Measurements from ENCODE around the gene XYLT1. TPM values are rescaled to one million over a fixed set of nuclear protein-coding genes. Genes with fewer than 3 reads are reported as not detected.

The XYLT1 gene
- polyA plus RNA-seq, 1 of the 3 experiments (the other 2 are of a cell fraction) = 17.6 TPM

DNA sequence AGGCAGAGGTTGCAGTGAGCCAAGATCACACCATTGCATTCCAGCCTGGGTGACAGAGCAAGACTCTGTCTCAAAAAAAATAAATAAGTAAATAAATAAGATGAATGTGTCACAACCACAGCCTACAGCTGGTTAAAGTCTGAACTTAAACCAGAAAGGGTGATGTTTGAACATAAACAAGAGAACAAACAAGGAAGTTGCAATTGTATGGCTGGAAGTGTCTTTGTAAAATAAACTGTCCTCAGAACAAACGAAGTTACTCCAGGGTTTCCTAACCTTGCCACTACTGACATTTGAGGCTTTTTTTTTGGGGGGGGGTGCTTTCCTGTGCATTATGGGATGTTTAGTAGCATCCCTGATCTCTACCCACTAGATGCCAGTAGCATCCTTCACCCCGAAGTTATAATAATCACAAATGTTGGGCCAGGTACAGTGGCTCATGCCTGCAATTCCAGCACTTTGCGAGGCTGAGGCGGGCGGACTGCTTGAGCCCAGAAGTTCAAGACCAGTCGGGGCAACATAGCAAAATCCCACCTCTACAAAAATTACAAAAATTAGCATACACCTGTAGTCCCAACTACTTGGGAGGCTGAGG, 119.2 kb downstream of the XYLT1 start:
- H3K9ac ChIP-seq = no peak overlapping the region
- no peak for DNase-seq
- H3K4me1 ChIP-seq (ENCODE audit: control insufficient read depth in 1 of 2, insufficient read depth in 2 of 2, low read depth in 1 of 2, low read length in 1 of 2) = peaks cover 0 to 32% of the 10 kb centered on the region in 2 experiments; a peak in 2 of 4 replicates
- no peaks in the 10 kb centered on the region for H3K9me3 ChIP-seq
- H3K79me2 ChIP-seq (ENCODE audit: insufficient read depth) = peaks cover 100% of the 10 kb centered on the region
- ChIA-PET POLR2A (no interaction called here), CTCF (interaction anchor here (1.0 kb wide), 1 partner anchor 11 kb away, joined by 3 read pairs; no protein-coding TSS in a partner anchor)
- no peaks in the 10 kb centered on the region for H3K27me3 ChIP-seq (ENCODE audit: insufficient read depth)
- H3K4me3 ChIP-seq (ENCODE audit: low read depth in 2 of 2, low read length in 1 of 2) = no peak overlapping the region
- no peak overlapping the region for H3K4me2 ChIP-seq
- peaks cover 30% of the 10 kb centered on the region for H3F3A ChIP-seq (replicated peaks; ENCODE audit: insufficient read depth)
- TF ChIP-seq CTCF (IDR thresholded peaks at IDR 0.05) (no peak), MEF2A (IDR thresholded peaks at IDR 0.05; ENCODE audit: borderline replicate concordance, low read depth) (no peak), MXI1 (IDR thresholded peaks at IDR 0.05; ENCODE audit: low read depth, low read length) (no peak), REST (IDR thresholded peaks at IDR 0.05; ENCODE audit: low read depth, low read length) (no peak), PBX3 (IDR thresholded peaks at IDR 0.05) (no peak), EZH2phosphoT487 (IDR thresholded peaks at IDR 0.05; ENCODE audit: borderline replicate concordance, low read depth) (no peak), SIN3A (IDR thresholded peaks at IDR 0.05; ENCODE audit: borderline replicate concordance, low read depth, low read length) (no peak), JUND (IDR thresholded peaks at IDR 0.05) (no peak)
- WGBS (ENCODE audit: low lambda C conversion rate) = 87% methylated on average over 6 of the region's 6 CpGs
- H4K20me1 ChIP-seq (ENCODE audit: insufficient read depth) = peaks cover 100% of the 10 kb centered on the region
- peaks cover 0 to 34% of the 10 kb centered on the region in 2 experiments for H3K36me3 ChIP-seq (replicated peaks in 1 of 2; ENCODE audit: control insufficient read depth in 1 of 2, insufficient read depth in 2 of 2, low read length in 1 of 2)
- H3K9me2 ChIP-seq = no peaks in the 10 kb centered on the region
- no peak overlapping the region for H2AFZ ChIP-seq (ENCODE audit: low read depth)
- H3K27ac ChIP-seq (ENCODE audit: low read depth in 2 of 2, low read length in 1 of 2) = no peak overlapping the region

DNA sequence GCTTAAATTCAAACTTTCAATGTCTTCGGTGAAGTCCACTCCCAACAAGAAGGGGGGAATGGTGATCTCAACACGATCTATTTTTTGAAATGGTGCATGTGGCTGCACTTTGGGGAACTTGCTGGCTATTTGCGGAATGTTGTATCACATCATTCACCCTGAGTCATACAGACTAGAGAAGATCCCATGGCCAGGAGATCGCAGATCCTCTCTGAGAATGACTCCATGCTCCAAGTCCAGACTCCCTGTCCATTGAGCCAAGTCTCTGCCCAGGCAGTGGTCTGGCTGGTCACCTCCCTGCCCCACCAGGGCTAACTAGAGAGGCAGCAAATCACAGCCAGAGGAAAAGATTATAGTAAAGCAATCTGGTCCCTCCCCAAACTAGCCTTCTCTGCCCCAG, 120.6 kb downstream of the XYLT1 start:
- no peak overlapping the region for H3K4me2 ChIP-seq
- no peak overlapping the region for H3K9ac ChIP-seq
- no peaks in the 10 kb centered on the region for H3K9me3 ChIP-seq
- peaks cover 26% of the 10 kb centered on the region for H3F3A ChIP-seq (replicated peaks; ENCODE audit: insufficient read depth)
- peaks cover 0 to 25% of the 10 kb centered on the region in 2 experiments for H3K36me3 ChIP-seq (replicated peaks in 1 of 2; ENCODE audit: control insufficient read depth in 1 of 2, insufficient read depth in 2 of 2, low read length in 1 of 2)
- peak overlapping the region in 1 of 2 experiments; percentile 29; a peak in 2 of 4 replicates for H3K27ac ChIP-seq (ENCODE audit: low read depth in 2 of 2, low read length in 1 of 2)
- H2AFZ ChIP-seq (ENCODE audit: low read depth) = no peak overlapping the region
- WGBS (ENCODE audit: low lambda C conversion rate) = 80% methylated on average over 4 of the region's 4 CpGs
- no peak for DNase-seq
- peaks cover 0 to 27% of the 10 kb centered on the region in 2 experiments; a peak in 2 of 4 replicates for H3K4me1 ChIP-seq (ENCODE audit: control insufficient read depth in 1 of 2, insufficient read depth in 2 of 2, low read depth in 1 of 2, low read length in 1 of 2)
- no peaks in the 10 kb centered on the region for H3K9me2 ChIP-seq
- H4K20me1 ChIP-seq (ENCODE audit: insufficient read depth) = peaks cover 99% of the 10 kb centered on the region
- CTCF ChIA-PET = interaction anchor here (1.0 kb wide), 1 partner anchor 10 kb away, joined by 3 read pairs; no protein-coding TSS in a partner anchor
- no peaks in the 10 kb centered on the region for H3K27me3 ChIP-seq (ENCODE audit: insufficient read depth)
- peaks cover 100% of the 10 kb centered on the region for H3K79me2 ChIP-seq (ENCODE audit: insufficient read depth)
- POLR2A ChIA-PET = no interaction called here
- no peak overlapping the region for H3K4me3 ChIP-seq (ENCODE audit: low read depth in 2 of 2, low read length in 1 of 2)
- no peak for TF ChIP-seq MEF2A (IDR thresholded peaks at IDR 0.05; ENCODE audit: borderline replicate concordance, low read depth)
- no peak for TF ChIP-seq FOXJ3 (CRISPR knock-in tag; IDR thresholded peaks at IDR 0.05)
- TF ChIP-seq REST (IDR thresholded peaks at IDR 0.05; ENCODE audit: low read depth, low read length) = no peak
- no peak for TF ChIP-seq ZBTB33 (IDR thresholded peaks at IDR 0.05; ENCODE audit: borderline replicate concordance, low read depth)
- no peak for TF ChIP-seq EP300 (IDR thresholded peaks at IDR 0.05; ENCODE audit: borderline replicate concordance in 1 of 2, low read depth in 1 of 2, low read length in 1 of 2)

All from SK-N-SH (cell line).